OCI-LY3 (cell line): ENCODE measurements around the gene KLHL35.

Experiments
- H2AFZ ChIP-seq: fragments of 200-600, 300-600 bp; shearing (Covaris generic); 2 replicates; pipeline ENCODE4 v1.6.0; 2014; ENCODE audit warnings: antibody characterized with exemption, low read depth, low read length
- H3K27ac ChIP-seq: fragments of 200-600, 300-600 bp; sonication (generic); 2 replicates; pipeline ENCODE4 v1.5.1; 2014; ENCODE audit warnings: mild to moderate bottlenecking, low read length, moderate library complexity, mixed read lengths
- H3K27me3 ChIP-seq: fragments of 200-600, 300-600 bp; sonication (generic); 2 replicates; pipeline ENCODE4 v1.6.1; 2014; ENCODE audit warnings: low read depth, low read length, mixed read lengths
- H3K36me3 ChIP-seq: fragments of 200-600, 300-600 bp; sonication (generic); replicated peaks from 2 replicates; pipeline ENCODE3; 2014; ENCODE audit warnings: low read depth, low read length, mixed read lengths
- H3K4me1 ChIP-seq: fragments of 300-600, 200-600 bp; sonication (generic); 2 replicates; pipeline ENCODE4 v1.6.1; 2014; ENCODE audit warnings: low read length, mixed read lengths
- H3K4me2 ChIP-seq: fragments of 200-600, 300-600 bp; sonication (generic); 2 replicates; pipeline ENCODE4 v1.6.1; 2014; ENCODE audit warnings: low read length, mixed read lengths
- H3K4me3 ChIP-seq: fragments of 300-600, 200-600 bp; sonication (generic); 2 replicates; pipeline ENCODE4 v1.5.1; 2014; ENCODE audit warnings: antibody characterized with exemption, mild to moderate bottlenecking, low read length, moderate library complexity
- H3K79me2 ChIP-seq: fragments of 300-600, 200-600 bp; shearing (Covaris generic); 2 replicates; pipeline ENCODE4 v1.6.1; 2014; ENCODE audit warnings: mild to moderate bottlenecking, low read length, mixed read lengths
- H3K9ac ChIP-seq: fragments of 300-600, 200-600 bp; shearing (Covaris generic); 2 replicates; pipeline ENCODE4 v1.6.0; 2014; ENCODE audit warnings: mild to moderate bottlenecking, low read length, moderate library complexity
- H3K9me3 ChIP-seq: fragments of 200-600, 300-600 bp; shearing (Covaris generic); 2 replicates; pipeline ENCODE4 v1.6.1; 2014; ENCODE audit warnings: low read length, mixed read lengths; ENCODE audit not compliant: insufficient read depth
- H4K20me1 ChIP-seq: fragments of 200-600, 300-600 bp; sonication (generic); 2 replicates; pipeline ENCODE4 v1.6.1; 2016; ENCODE audit warnings: low read length, mixed read lengths; ENCODE audit not compliant: insufficient read depth
- EZH2phosphoT487 ChIP-seq: fragments of 200-600 bp; shearing (Covaris generic); IDR thresholded peaks from 2 replicates; pipeline ENCODE4 v1.6.1; 2018; ENCODE audit warnings: antibody characterized with exemption, mixed run types, low read depth
- TF ChIP-seq, protein P1 (sequence below): fragments of 200-600, 300-600 bp; sonication (generic); IDR thresholded peaks from 2 replicates; pipeline ENCODE4 v1.5.1; 2014; ENCODE audit warnings: antibody characterized with exemption, low read length, low read depth

The KLHL35 gene

DNA sequence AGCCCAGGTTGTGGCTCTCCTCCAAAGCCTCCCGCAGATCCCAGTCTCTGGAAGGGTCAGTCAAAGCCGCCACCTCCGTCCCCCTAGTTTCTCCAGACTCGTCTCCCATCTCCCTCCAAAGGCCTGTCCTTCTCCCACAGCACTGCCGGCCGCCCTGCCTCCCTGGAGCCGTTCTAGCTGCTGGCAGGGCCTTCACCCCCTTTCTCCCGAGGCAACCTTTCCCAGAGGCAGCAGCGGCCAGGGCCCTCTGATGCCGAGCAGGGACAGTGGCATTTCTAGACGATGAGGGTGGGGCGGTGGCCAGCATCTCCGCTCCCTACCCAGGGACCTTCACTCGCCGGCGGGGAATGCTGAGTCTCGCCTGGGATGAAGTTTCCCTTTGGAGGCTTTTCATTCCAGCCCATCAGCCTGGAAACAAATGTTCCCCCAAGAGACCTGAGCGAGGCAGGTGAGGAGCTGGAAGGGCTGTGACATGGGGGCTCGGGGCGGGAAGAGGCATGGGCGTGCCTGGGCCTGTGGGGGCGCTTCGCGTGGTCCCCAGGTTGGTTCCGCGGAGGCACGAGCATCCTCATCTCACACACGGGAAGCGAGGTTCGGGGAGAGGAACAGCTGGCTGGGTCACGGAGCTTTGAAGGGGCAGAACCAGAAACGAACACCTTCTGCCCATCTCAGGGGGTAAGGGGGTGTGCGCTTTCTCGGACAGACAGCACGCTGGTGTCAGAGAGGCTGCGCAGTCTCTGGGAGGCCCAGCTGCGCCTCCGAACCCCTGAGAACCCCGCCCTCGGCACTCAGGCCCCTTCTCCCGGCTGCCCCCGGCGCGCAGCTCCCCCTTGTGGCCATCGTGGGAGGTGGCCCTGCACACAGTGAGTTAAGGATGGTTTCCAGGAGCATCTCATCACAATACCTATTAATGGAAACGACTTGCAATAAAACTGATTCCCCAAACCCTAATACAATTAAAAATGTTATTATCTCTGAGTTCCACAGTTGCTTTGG lies 18.1 kb upstream of the KLHL35 start:
- H4K20me1 ChIP-seq: no peaks in the 10 kb centered on the region
- no peak overlapping the region for H3K27ac ChIP-seq
- H2AFZ ChIP-seq: no peak overlapping the region
- no peak overlapping the region for H3K4me3 ChIP-seq
- no peaks in the 10 kb centered on the region for H3K79me2 ChIP-seq
- no peak overlapping the region for H3K4me2 ChIP-seq
- no peaks in the 10 kb centered on the region for H3K36me3 ChIP-seq
- no peaks in the 10 kb centered on the region for H3K27me3 ChIP-seq
- TF ChIP-seq EZH2phosphoT487: no peak
- TF ChIP-seq, protein P1, sequence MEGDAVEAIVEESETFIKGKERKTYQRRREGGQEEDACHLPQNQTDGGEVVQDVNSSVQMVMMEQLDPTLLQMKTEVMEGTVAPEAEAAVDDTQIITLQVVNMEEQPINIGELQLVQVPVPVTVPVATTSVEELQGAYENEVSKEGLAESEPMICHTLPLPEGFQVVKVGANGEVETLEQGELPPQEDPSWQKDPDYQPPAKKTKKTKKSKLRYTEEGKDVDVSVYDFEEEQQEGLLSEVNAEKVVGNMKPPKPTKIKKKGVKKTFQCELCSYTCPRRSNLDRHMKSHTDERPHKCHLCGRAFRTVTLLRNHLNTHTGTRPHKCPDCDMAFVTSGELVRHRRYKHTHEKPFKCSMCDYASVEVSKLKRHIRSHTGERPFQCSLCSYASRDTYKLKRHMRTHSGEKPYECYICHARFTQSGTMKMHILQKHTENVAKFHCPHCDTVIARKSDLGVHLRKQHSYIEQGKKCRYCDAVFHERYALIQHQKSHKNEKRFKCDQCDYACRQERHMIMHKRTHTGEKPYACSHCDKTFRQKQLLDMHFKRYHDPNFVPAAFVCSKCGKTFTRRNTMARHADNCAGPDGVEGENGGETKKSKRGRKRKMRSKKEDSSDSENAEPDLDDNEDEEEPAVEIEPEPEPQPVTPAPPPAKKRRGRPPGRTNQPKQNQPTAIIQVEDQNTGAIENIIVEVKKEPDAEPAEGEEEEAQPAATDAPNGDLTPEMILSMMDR: peak; percentile 73
- H3K9me3 ChIP-seq: no peaks in the 10 kb centered on the region
- no peaks in the 10 kb centered on the region for H3K4me1 ChIP-seq
- no peak overlapping the region for H3K9ac ChIP-seq

DNA sequence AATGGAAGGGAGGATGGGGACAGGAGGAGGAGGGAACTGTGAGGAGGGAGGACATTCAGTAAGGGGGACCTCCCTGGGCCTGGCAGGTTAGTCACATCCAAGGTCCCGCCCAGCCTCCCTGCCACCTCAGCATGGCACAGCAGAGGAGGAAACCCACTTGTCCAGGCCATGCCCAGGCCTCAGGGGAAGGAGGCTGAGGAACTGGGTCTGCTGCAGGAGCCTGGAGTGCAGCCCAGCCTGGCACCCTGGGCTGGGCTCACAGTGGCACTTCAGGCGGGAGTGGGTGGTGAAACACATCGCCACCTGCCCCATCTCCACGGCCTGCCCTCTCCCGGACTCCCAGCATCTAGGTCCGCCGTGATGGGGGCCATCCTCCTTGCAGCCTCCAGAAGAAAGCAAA lies 17.2 kb upstream of the KLHL35 start:
- H3K9me3 ChIP-seq: no peaks in the 10 kb centered on the region
- no peaks in the 10 kb centered on the region for H3K27me3 ChIP-seq
- TF ChIP-seq, protein P1: no peak
- no peak for TF ChIP-seq EZH2phosphoT487
- no peak overlapping the region for H3K9ac ChIP-seq
- H3K4me3 ChIP-seq: no peak overlapping the region
- no peaks in the 10 kb centered on the region for H3K36me3 ChIP-seq
- no peaks in the 10 kb centered on the region for H4K20me1 ChIP-seq
- H3K79me2 ChIP-seq: no peaks in the 10 kb centered on the region
- H2AFZ ChIP-seq: no peak overlapping the region
- H3K4me1 ChIP-seq: no peaks in the 10 kb centered on the region
- H3K4me2 ChIP-seq: no peak overlapping the region
- no peak overlapping the region for H3K27ac ChIP-seq

DNA sequence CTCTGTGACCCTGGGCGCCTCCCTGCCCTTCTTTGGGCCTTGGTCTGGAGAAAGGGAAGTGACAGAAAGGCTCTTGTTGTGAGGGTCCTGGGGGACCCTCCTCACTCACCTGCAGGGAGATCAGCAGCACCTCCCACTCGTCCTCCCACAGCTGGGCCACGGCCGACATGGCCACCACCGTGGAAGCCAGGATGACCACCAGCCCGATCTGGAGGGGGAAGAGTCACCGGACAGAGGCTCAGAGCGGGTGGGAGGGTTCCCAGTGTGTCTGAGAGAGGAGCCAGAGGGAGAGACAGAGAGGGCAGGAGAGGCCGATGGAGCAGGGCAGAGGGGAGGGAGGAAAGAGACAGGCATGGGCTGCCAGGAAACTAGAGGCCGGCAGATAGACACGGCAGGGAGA lies 16.8 kb upstream of the KLHL35 start:
- Histone ChIP-seq H3K27ac (no peak overlapping the region), H4K20me1 (no peaks in the 10 kb centered on the region), H3K27me3 (no peaks in the 10 kb centered on the region), H3K36me3 (no peaks in the 10 kb centered on the region), H3K79me2 (no peaks in the 10 kb centered on the region), H3K9ac (no peak overlapping the region), H3K4me2 (no peak overlapping the region), H3K4me1 (no peaks in the 10 kb centered on the region), H3K4me3 (no peak overlapping the region), H2AFZ (no peak overlapping the region), H3K9me3 (no peaks in the 10 kb centered on the region)
- TF ChIP-seq, protein P1: no peak
- no peak for TF ChIP-seq EZH2phosphoT487

DNA sequence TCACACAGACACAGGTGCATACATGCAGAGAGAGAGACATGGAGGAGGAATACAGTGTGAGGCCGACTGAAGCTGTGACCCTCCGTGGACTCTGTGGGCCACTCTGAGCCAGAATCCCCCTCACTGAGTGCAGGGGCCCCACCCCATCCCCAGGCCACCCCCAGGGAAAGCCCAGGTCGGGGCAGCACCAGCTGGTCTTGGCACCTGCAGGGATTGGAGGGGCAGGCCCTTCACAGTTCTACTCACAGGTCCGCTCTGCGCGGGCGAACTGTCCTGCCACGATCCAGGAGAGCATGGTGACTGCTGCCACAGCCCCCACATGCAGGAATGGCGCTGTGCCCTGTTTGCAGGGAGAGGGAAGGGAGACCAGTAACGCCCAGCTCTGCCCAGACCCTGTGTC lies 16.3 kb upstream of the KLHL35 start:
- Histone ChIP-seq H3K36me3 (no peaks in the 10 kb centered on the region), H3K27me3 (no peaks in the 10 kb centered on the region), H3K9ac (no peak overlapping the region), H3K27ac (no peak overlapping the region), H3K4me1 (no peaks in the 10 kb centered on the region), H3K79me2 (no peaks in the 10 kb centered on the region), H2AFZ (no peak overlapping the region), H4K20me1 (no peaks in the 10 kb centered on the region), H3K4me3 (no peak overlapping the region), H3K9me3 (no peaks in the 10 kb centered on the region), H3K4me2 (no peak overlapping the region)
- TF ChIP-seq EZH2phosphoT487: no peak
- TF ChIP-seq, protein P1: no peak
